HL-60 (cell line): ENCODE results near the gene CMBL.

Experiments
- DNase-seq, 2 experiments: peaks; one replicate each; pipeline ENCODE4 v3.0.0-alpha.2; 2010 to 2020; ENCODE audit warnings: low read depth in 1 of 2, low spot score in 1 of 2
- H3K27ac ChIP-seq: fragments of 250-450 bp; sonication (Bioruptor Pico); replicated peaks from 2 replicates; pipeline ENCODE4 v1.5.1; 2020; ENCODE audit warnings: mild to moderate bottlenecking, moderate library complexity
- H3K27me3 ChIP-seq: fragments of 250-450 bp; sonication (Bioruptor Pico); 2 replicates; pipeline ENCODE4 v1.5.1; 2021; ENCODE audit warnings: mild to moderate bottlenecking, moderate library complexity; ENCODE audit not compliant: insufficient read depth, poor library complexity, severe bottlenecking
- H3K4me3 ChIP-seq: replicated peaks from 2 replicates; pipeline ENCODE4 v1.5.1; 2011; ENCODE audit warnings: mild to moderate bottlenecking, control low read depth, low read length; ENCODE audit not compliant: insufficient read depth
- GABPA ChIP-seq: IDR thresholded peaks from 2 replicates; pipeline ENCODE4 v1.6.1; 2012; ENCODE audit warnings: low read depth
- POLR2AphosphoS5 ChIP-seq: IDR thresholded peaks from 2 replicates; pipeline ENCODE4 v1.6.1; 2012; ENCODE audit warnings: low read depth
- SPI1 ChIP-seq: IDR thresholded peaks from 2 replicates; pipeline ENCODE4 v1.6.1; 2012; ENCODE audit warnings: low read depth, mild to moderate bottlenecking, borderline replicate concordance
- long read RNA-seq: library from polyadenylated mRNA; unstranded; transcript quantifications from one replicate; pipeline ENCODE4 v2.0.0, GENCODE V29; 2020
- TF ChIP-seq, protein P1 (sequence below): IDR thresholded peaks from 2 replicates; pipeline ENCODE4 v1.6.1; 2012; ENCODE audit warnings: low read depth; ENCODE audit not compliant: insufficient replicate concordance
- TF ChIP-seq, protein P2 (sequence below): IDR thresholded peaks from one replicate; pipeline ENCODE4 v1.5.1; 2011; ENCODE audit warnings: low read length, control low read depth, inconsistent platforms; ENCODE audit not compliant: insufficient read depth

The CMBL gene
- long read RNA-seq, transcript CMBL-201 (6 exons, 2,335 nt), result major isoform, 144 of 159 reads
- long read RNA-seq, transcript CMBL-204 (4 exons, 901 nt), result minor isoform, 10 of 159 reads
- long read RNA-seq, partial matches to known transcripts, result 1 of 159 reads
- long read RNA-seq, other reads (novel, unspliced or antisense), result 4 of 159 reads

DNA sequence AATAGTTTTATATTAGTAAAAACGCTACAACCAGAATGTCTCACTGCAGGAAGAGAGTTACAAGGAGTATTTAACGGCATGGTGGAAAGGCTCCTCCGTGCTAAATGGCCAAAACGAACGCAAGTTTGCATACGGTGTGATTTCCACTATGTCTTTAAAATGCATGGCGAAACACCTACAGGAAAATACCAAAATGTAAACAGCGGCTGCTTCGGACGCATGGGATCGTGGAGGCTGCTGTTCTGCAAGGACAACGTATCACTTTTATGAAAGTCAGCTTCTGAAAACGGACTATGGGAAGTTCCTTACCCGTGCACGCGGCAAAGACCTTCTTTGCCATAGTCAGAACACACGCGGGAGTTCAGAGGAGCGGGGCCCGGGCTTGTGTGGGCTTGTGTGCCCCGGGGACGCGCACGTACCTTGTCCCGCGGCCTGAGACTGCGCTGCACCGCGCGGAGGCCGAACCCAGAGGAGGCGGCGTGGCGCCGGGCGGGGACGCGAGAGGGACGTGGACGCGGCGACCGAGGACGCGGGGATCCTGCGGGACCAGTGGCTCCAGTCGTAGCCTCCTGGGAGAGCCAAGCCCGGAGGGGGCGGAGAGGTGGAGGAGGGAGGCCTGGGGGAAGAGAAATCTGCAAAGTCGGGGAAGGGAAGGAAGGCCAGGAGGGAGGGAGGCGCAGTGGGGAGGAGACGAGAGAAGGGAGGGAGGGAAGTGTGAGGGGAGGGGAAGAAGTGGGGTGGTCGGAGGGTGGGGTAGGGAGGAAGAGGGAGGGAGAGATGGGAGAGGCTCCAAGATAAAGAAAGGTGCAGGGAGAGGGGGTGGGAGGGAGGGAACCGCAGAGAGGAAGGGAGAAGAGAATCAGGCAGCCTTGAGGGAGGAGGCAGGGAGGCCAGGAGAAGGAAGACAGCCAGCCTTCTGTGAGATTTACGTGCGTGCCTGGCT is at the start of gene CMBL:
Gene CMBL, minus strand, starts transcription at position 697 of the 943 bp plus-strand sequence. CDS start 17,140 bp downstream, outside the sequence.
- TF ChIP-seq, protein P1, sequence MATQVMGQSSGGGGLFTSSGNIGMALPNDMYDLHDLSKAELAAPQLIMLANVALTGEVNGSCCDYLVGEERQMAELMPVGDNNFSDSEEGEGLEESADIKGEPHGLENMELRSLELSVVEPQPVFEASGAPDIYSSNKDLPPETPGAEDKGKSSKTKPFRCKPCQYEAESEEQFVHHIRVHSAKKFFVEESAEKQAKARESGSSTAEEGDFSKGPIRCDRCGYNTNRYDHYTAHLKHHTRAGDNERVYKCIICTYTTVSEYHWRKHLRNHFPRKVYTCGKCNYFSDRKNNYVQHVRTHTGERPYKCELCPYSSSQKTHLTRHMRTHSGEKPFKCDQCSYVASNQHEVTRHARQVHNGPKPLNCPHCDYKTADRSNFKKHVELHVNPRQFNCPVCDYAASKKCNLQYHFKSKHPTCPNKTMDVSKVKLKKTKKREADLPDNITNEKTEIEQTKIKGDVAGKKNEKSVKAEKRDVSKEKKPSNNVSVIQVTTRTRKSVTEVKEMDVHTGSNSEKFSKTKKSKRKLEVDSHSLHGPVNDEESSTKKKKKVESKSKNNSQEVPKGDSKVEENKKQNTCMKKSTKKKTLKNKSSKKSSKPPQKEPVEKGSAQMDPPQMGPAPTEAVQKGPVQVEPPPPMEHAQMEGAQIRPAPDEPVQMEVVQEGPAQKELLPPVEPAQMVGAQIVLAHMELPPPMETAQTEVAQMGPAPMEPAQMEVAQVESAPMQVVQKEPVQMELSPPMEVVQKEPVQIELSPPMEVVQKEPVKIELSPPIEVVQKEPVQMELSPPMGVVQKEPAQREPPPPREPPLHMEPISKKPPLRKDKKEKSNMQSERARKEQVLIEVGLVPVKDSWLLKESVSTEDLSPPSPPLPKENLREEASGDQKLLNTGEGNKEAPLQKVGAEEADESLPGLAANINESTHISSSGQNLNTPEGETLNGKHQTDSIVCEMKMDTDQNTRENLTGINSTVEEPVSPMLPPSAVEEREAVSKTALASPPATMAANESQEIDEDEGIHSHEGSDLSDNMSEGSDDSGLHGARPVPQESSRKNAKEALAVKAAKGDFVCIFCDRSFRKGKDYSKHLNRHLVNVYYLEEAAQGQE, result no peak
- TF ChIP-seq POLR2AphosphoS5 (no peak), SPI1 (0 out of 2 replicates have a peak, but pooled peaks have one; percentile 16)
- Histone ChIP-seq H3K27ac (peak within 1 kb of the TSS; percentile 59), H3K4me3 (peak within 1 kb of the TSS; percentile 45), H3K27me3 (no peaks in the 10 kb centered on the region)
- DNase-seq, result peak; percentile 49 to 51

DNA sequence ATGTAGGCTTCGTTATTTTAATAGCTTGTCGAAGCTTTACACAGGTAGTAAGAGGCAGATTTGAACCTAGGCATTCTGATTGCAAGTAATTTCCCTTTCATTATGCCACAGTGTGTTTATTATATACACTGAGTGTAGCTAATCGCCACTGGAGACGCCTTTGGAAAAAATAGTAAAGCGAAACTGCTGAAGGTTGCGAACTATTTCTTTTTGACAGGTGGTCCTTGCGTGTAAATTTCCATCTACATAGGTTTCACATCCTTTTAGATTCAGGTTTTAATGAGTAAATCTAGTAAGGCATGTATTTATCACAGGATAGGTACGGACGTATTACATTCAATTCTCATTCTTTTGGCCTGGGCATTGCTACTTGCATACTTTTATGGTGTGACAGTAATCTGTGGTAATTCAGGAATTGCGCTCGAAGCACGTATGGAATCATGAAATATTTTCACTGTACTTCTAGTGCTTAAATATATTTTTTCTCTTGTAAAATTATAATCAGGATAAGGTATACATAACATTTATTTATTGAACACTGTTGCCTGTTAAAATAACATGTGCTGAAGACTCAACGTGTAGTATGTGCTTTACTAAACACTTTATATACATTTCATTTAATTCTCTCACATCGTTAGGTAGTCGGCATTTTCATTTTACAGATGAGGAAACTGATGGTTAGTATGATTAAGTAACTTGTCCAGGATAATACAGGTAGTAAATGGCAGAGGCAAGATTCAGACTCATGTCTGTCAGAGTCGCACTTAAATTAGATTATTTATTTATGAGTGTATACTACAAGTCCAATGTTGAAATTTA is 47.6 kb upstream of the CMBL start:
- DNase-seq, result no peak
- TF ChIP-seq POLR2AphosphoS5, result no peak
- peak overlapping the region; percentile 74 for H3K4me3 ChIP-seq
- peak overlapping the region; percentile 100 for H3K27ac ChIP-seq
- H3K27me3 ChIP-seq, result no peaks in the 10 kb centered on the region

DNA sequence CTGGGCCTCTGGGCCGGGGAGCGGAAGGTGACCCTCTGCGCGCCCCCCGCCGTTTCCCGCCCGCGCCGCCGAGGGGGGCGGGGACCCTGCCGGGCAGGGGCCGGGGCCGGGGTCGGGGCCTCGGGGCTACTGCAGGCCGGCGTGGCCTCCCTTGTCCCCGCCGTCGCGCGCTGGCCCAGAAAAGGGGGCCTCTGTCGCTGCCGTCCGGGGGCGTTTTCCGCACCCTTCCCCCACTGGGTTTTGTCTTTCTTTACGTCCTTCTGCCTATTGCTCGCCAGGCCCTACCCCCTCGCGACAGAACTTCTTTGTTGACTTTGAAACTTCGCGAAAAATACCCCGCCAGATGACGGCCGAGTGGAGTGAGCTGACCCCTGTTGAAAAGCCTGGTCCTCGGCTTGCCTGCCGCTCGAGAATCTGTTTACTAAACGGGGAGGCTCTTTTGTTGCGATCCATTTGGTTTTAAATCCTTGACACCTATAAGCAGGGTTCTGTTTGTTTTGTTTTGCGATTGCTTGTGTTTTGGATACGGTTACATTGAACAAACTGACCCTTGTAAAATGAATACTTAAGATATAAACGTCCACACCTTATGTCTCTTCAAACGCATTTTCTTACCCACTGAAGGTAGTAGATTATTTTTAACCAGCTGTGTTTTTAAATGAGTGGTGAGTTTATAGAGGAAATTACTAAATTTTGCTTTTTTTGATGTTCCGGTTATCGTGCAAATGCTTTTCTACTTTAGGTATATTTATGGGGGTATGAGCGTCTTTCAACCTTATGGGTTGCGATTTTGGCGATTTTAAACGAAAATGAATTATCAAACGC is 46.6 kb upstream of the CMBL start:
- TF ChIP-seq POLR2AphosphoS5 (no peak), GABPA (no peak), SPI1 (no peak)
- TF ChIP-seq, protein P1, result no peak
- TF ChIP-seq, protein P2, sequence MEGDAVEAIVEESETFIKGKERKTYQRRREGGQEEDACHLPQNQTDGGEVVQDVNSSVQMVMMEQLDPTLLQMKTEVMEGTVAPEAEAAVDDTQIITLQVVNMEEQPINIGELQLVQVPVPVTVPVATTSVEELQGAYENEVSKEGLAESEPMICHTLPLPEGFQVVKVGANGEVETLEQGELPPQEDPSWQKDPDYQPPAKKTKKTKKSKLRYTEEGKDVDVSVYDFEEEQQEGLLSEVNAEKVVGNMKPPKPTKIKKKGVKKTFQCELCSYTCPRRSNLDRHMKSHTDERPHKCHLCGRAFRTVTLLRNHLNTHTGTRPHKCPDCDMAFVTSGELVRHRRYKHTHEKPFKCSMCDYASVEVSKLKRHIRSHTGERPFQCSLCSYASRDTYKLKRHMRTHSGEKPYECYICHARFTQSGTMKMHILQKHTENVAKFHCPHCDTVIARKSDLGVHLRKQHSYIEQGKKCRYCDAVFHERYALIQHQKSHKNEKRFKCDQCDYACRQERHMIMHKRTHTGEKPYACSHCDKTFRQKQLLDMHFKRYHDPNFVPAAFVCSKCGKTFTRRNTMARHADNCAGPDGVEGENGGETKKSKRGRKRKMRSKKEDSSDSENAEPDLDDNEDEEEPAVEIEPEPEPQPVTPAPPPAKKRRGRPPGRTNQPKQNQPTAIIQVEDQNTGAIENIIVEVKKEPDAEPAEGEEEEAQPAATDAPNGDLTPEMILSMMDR, result no peak
- DNase-seq, result peak in 1 of 2 experiments; percentile 50
- Histone ChIP-seq H3K27ac (peak overlapping the region; percentile 100), H3K27me3 (no peaks in the 10 kb centered on the region), H3K4me3 (peak overlapping the region; percentile 74)
